IMR-90 (cell line): ENCODE measurements around the gene AQP6. TPM values are rescaled to one million over a fixed set of nuclear protein-coding genes. Genes with fewer than 3 reads are reported as not detected.

Source experiments
- ATAC-seq: fragments of 200-7000 bp; cut with Tn5 transposase; 2 replicates; pipeline ENCODE4 v1.9.1; 2020; ENCODE audit warnings: low read depth, mild to moderate bottlenecking, moderate library complexity
- BruUV-seq: library from RNA; stranded (reverse); fragments of 400-500 nt; replicated peaks from 2 replicates; lab custom pipeline; 2021; lab: Mats Ljungman, UMichigan
- CTCF ChIA-PET: fragments of 300-600 bp; formaldehyde crosslinking; extraction: SDS; loops from one replicate; lab custom pipeline; 2021; ENCODE audit warnings: antibody characterized with exemption; lab: Yijun Ruan, JAX
- POLR2A ChIA-PET: fragments of 300-600 bp; sonication (Branson Sonifier 250); formaldehyde crosslinking; loops from one replicate; lab custom pipeline; 2022; ENCODE audit warnings: antibody characterized with exemption; ENCODE audit not compliant: unreplicated experiment; lab: Charles Lee
- DNase-seq: peaks from one replicate; pipeline ENCODE4 v3.0.0; 2013
- H2AFZ ChIP-seq: replicated peaks from 2 replicates; pipeline ENCODE3; 2013; ENCODE audit warnings: low read length, mild to moderate bottlenecking; ENCODE audit not compliant: poor library complexity
- H2AK5ac ChIP-seq: 2 replicates; pipeline ENCODE4 v1.6.1; 2013; ENCODE audit warnings: low read depth, low read length, inconsistent platforms
- H2AK9ac ChIP-seq: replicated peaks from 2 replicates; pipeline ENCODE3; 2013; ENCODE audit warnings: mild to moderate bottlenecking, low read depth, low read length, moderate library complexity; ENCODE audit not compliant: poor library complexity
- H2BK120ac ChIP-seq: 2 replicates; pipeline ENCODE4 v1.6.1; 2013; ENCODE audit warnings: low read depth, low read length, inconsistent platforms
- H2BK15ac ChIP-seq: 3 replicates; pipeline ENCODE4 v1.6.1; 2013; ENCODE audit warnings: low read depth, low read length, inconsistent platforms
- H2BK20ac ChIP-seq: 2 replicates; pipeline ENCODE4 v1.6.1; 2013; ENCODE audit warnings: low read depth, mild to moderate bottlenecking, inconsistent platforms, low read length, moderate library complexity
- H2BK5ac ChIP-seq: 2 replicates; pipeline ENCODE4 v1.6.1; 2013; ENCODE audit warnings: mild to moderate bottlenecking, low read depth, low read length, inconsistent platforms; ENCODE audit not compliant: poor library complexity, severe bottlenecking
- H3K14ac ChIP-seq: replicated peaks from 2 replicates; pipeline ENCODE4 v1.6.1; 2013; ENCODE audit warnings: low read depth, low read length, inconsistent platforms
- H3K18ac ChIP-seq: 2 replicates; pipeline ENCODE4 v1.6.1; 2013; ENCODE audit warnings: low read depth, low read length, control low read depth
- H3K23ac ChIP-seq: 2 replicates; pipeline ENCODE4 v1.6.1; 2013; ENCODE audit warnings: low read depth, low read length, inconsistent platforms
- H3K27ac ChIP-seq: 2 replicates; pipeline ENCODE4 v1.5.1; 2013; ENCODE audit warnings: mild to moderate bottlenecking, control low read depth, low read length; ENCODE audit not compliant: insufficient read depth
- H3K27me3 ChIP-seq: 2 replicates; pipeline ENCODE4 v1.6.1; 2013; ENCODE audit warnings: low read length; ENCODE audit not compliant: control insufficient read depth, insufficient read depth
- H3K36me3 ChIP-seq: 2 replicates; pipeline ENCODE4 v1.6.1; 2013; ENCODE audit warnings: low read length, mixed read lengths; ENCODE audit not compliant: control insufficient read depth, insufficient read depth
- H3K4ac ChIP-seq: 2 replicates; pipeline ENCODE4 v1.6.1; 2013; ENCODE audit warnings: low read depth, low read length, inconsistent platforms
- H3K4me1 ChIP-seq: 2 replicates; pipeline ENCODE4 v1.6.1; 2013; ENCODE audit warnings: low read length, mixed read lengths; ENCODE audit not compliant: control insufficient read depth, insufficient read depth
- H3K4me2 ChIP-seq: 2 replicates; pipeline ENCODE4 v1.6.1; 2013; ENCODE audit warnings: low read depth, mild to moderate bottlenecking, control low read depth, low read length, moderate library complexity
- H3K4me3 ChIP-seq: 2 replicates; pipeline ENCODE4 v1.5.1; 2013; ENCODE audit warnings: low read depth, mild to moderate bottlenecking, control low read depth, low read length, moderate library complexity; ENCODE audit not compliant: insufficient read depth
- H3K56ac ChIP-seq: 2 replicates; pipeline ENCODE4 v1.6.1; 2013; ENCODE audit warnings: low read length, inconsistent platforms; ENCODE audit not compliant: insufficient read depth; ENCODE audit errors: extremely low read depth
- H3K79me1 ChIP-seq, 2 experiments: 2 replicates each; pipeline ENCODE4 v1.6.1; 2013; ENCODE audit warnings: low read length in 2 of 2, inconsistent platforms in 1 of 2, low read depth in 1 of 2
- H3K9ac ChIP-seq: 2 replicates; pipeline ENCODE4 v1.6.1; 2013; ENCODE audit warnings: low read depth, low read length, control low read depth
- H3K9me1 ChIP-seq: 2 replicates; pipeline ENCODE4 v1.6.1; 2013; ENCODE audit warnings: low read length, inconsistent platforms; ENCODE audit not compliant: insufficient read depth
- H3K9me3 ChIP-seq: 2 replicates; pipeline ENCODE4 v1.6.1; 2013; ENCODE audit warnings: low read length; ENCODE audit not compliant: control insufficient read depth, insufficient read depth
- H4K20me1 ChIP-seq: 2 replicates; pipeline ENCODE4 v1.6.1; 2013; ENCODE audit warnings: low read length, inconsistent platforms; ENCODE audit not compliant: insufficient read depth
- H4K5ac ChIP-seq: 2 replicates; pipeline ENCODE4 v1.6.1; 2013; ENCODE audit warnings: mild to moderate bottlenecking, low read depth, low read length, control low read depth
- H4K8ac ChIP-seq, 2 experiments: 2 replicates each; pipeline ENCODE4 v1.6.1; 2013; ENCODE audit warnings: low read depth in 2 of 2, low read length in 2 of 2, control low read depth in 1 of 2, inconsistent platforms in 1 of 2
- H4K91ac ChIP-seq: 2 replicates; pipeline ENCODE4 v1.6.1; 2013; ENCODE audit warnings: low read depth, low read length, inconsistent platforms; ENCODE audit not compliant: insufficient read depth
- BHLHE40 ChIP-seq: fragments of 150-350 bp; IDR thresholded peaks from 2 replicates; pipeline ENCODE4 v1.6.1; 2016; ENCODE audit warnings: mild to moderate bottlenecking, low read depth, low read length
- CEBPB ChIP-seq: IDR thresholded peaks from 2 replicates; pipeline ENCODE4 v1.6.1; 2012; ENCODE audit warnings: low read depth, low read length, improper control_type of control experiment
- CHD1 ChIP-seq: IDR thresholded peaks from 2 replicates; pipeline ENCODE4 v1.6.1; 2012; ENCODE audit warnings: low read depth, low read length, improper control_type of control experiment
- CTCF ChIP-seq: conservative IDR thresholded peaks from 2 replicates; pipeline ENCODE4 v1.5.1; 2012; ENCODE audit warnings: mild to moderate bottlenecking, low read depth, low read length, improper control_type of control experiment
- ELK1 ChIP-seq: fragments of 150-350 bp; IDR thresholded peaks from 2 replicates; pipeline ENCODE4 v1.6.1; 2016; ENCODE audit warnings: low read depth, mild to moderate bottlenecking, low read length, moderate library complexity, borderline replicate concordance
- FOS ChIP-seq: fragments of 150-350 bp; IDR thresholded peaks from 2 replicates; pipeline ENCODE4 v1.6.1; 2016; ENCODE audit warnings: low read depth, low read length
- MAFK ChIP-seq: IDR thresholded peaks from 2 replicates; pipeline ENCODE4 v1.6.1; 2012; ENCODE audit warnings: low read depth, low read length, improper control_type of control experiment
- MAZ ChIP-seq: IDR thresholded peaks from 2 replicates; pipeline ENCODE4 v1.6.1; 2012; ENCODE audit warnings: low read depth, mild to moderate bottlenecking, low read length, improper control_type of control experiment, moderate library complexity, borderline replicate concordance
- MXI1 ChIP-seq: IDR thresholded peaks from 2 replicates; pipeline ENCODE4 v1.6.1; 2012; ENCODE audit warnings: low read depth, mild to moderate bottlenecking, low read length, moderate library complexity, borderline replicate concordance
- RAD21 ChIP-seq: IDR thresholded peaks from 2 replicates; pipeline ENCODE4 v1.6.1; 2012; ENCODE audit warnings: low read length, improper control_type of control experiment
- RCOR1 ChIP-seq: IDR thresholded peaks from 2 replicates; pipeline ENCODE4 v1.6.1; 2012; ENCODE audit warnings: mild to moderate bottlenecking, low read length, improper control_type of control experiment; ENCODE audit not compliant: insufficient replicate concordance
- RFX5 ChIP-seq: IDR thresholded peaks from 2 replicates; pipeline ENCODE4 v1.8.0; 2012; ENCODE audit warnings: low read depth, mild to moderate bottlenecking, low read length, moderate library complexity
- USF2 ChIP-seq: fragments of 150-350 bp; IDR thresholded peaks from 2 replicates; pipeline ENCODE4 v1.6.1; 2017; ENCODE audit warnings: mild to moderate bottlenecking, antibody characterized with exemption, low read length, low read depth
- WGBS, 2 experiments: methylation state at CpG; one replicate each; pipeline versions ENCODE4 v1.1.5 to v1.1.7; 2013; ENCODE audit warnings: missing lambda C conversion rate in 2 of 2; ENCODE audit not compliant: insufficient read length in 1 of 2; ENCODE audit errors: extremely low coverage in 2 of 2; 5-methylcytosine and 5-hydroxymethylcytosine counted together
- dilution Hi-C: fragments of 300-500 bp; cut with HindIII; formaldehyde crosslinking; loops from one replicate; pipeline ENCODE4 v1.14.3; 2018; ENCODE audit warnings: low sequenced_read_pairs; ENCODE audit not compliant: unreplicated experiment
- in situ Hi-C: fragments of 300-500 bp; cut with MboI; formaldehyde crosslinking; loops from 3 replicates; pipeline ENCODE4 v1.14.3; 2019; ENCODE audit warnings: low sequenced_read_pairs, inconsistent platforms, mixed read lengths
- intact Hi-C: fragments of 100-400 bp; cut with micrococcal nuclease; formaldehyde crosslinking; loops from 2 replicates; pipeline ENCODE4 v1.10.0; 2022
- polyA plus RNA-seq, 3 experiments: library from polyadenylated mRNA; depleted of rRNA; stranded (reverse); fragments of >200 nt; gene quantifications; 2 replicates each; pipeline ENCODE4 v1.2.3, GENCODE V29; 2012; ENCODE audit warnings: low replicate concordance in 1 of 3
- total RNA-seq: library from RNA; depleted of rRNA; stranded (reverse); fragments of >200 nt; gene quantifications from 2 replicates; pipeline ENCODE4 v1.2.3, GENCODE V29; 2012

AQP6 gene
- total and polyA plus RNA-seq, 2 of the 4 experiments (the other 2 are of a cell fraction) = not detected

- peak; percentile 90 for TF ChIP-seq CTCF
- TF ChIP-seq RFX5 = no peak
Measured at GRCh38 chr12:49945394-49946080, 27.2 kb upstream of the AQP6 start (continued).

GRCh38 chr12:49946086-49946485 is 26.7 kb upstream of the AQP6 start:
- POLR2A ChIA-PET = no interaction called here
- no peak overlapping the region for H3K56ac ChIP-seq
- H3K36me3 ChIP-seq = no peaks in the 10 kb centered on the region
- no peaks in the 10 kb centered on the region for H3K9me3 ChIP-seq
- no peak overlapping the region for H2BK5ac ChIP-seq
- 77% methylated on average over 8 of the region's 9 CpGs; no CpG with 5 or more reads in 1 of the 2 experiments for WGBS, 2 experiments
- no peak overlapping the region for H4K91ac ChIP-seq
- H2AK5ac ChIP-seq = no peak overlapping the region
- no peak overlapping the region for H2AFZ ChIP-seq
- no peak overlapping the region for H2BK120ac ChIP-seq
- H3K79me1 ChIP-seq = no peaks in the 10 kb centered on the region
- no peak overlapping the region for H3K9ac ChIP-seq
- BruUV-seq = no TSS peak
- no peak overlapping the region for H3K4me2 ChIP-seq
- no peak overlapping the region for H3K18ac ChIP-seq
- 0 out of 2 replicates have a peak, but pooled peaks cover 3% of the 10 kb centered on the region for H3K9me1 ChIP-seq
- no peak for TF ChIP-seq CEBPB
- no peak for TF ChIP-seq MAFK
- TF ChIP-seq USF2 = no peak
- TF ChIP-seq RFX5 = no peak
- TF ChIP-seq RCOR1 = no peak
- TF ChIP-seq BHLHE40 = no peak
- TF ChIP-seq CHD1 = no peak
- TF ChIP-seq FOS = no peak
- no peak for TF ChIP-seq ELK1
- TF ChIP-seq MAZ = no peak
- no peak for TF ChIP-seq MXI1
- TF ChIP-seq RAD21 = no peak
- ATAC-seq (no peak), DNase-seq (no peak)
- H3K23ac ChIP-seq = no peak overlapping the region
- no peak overlapping the region for H3K4me3 ChIP-seq
- dilution Hi-C loops = no loop called here
- no peak overlapping the region for H2BK15ac ChIP-seq
- H3K27ac ChIP-seq = no peak overlapping the region
- no peaks in the 10 kb centered on the region for H4K20me1 ChIP-seq
- H3K14ac ChIP-seq = no peak overlapping the region
- in situ Hi-C loops = no loop called here
- no peak overlapping the region for H3K4ac ChIP-seq
- H3K4me1 ChIP-seq = no peaks in the 10 kb centered on the region; the same call in 1 of the 2 replicates
- H2BK20ac ChIP-seq = no peak overlapping the region
- CTCF ChIA-PET = interaction anchor here (0.6 to 1.8 kb wide), 12 partner anchors 9 to 276 kb away, joined by 3 to 15 read pairs (median 6); no protein-coding TSS in a partner anchor
- no peak overlapping the region for H2AK9ac ChIP-seq
- H3K27me3 ChIP-seq = peaks cover 14% of the 10 kb centered on the region
- intact Hi-C loops = no loop called here
- no peak overlapping the region for H4K5ac ChIP-seq
- no peak overlapping the region for H4K8ac ChIP-seq
